Panc1 (cell line): ENCODE measurements around the gene CA10. TPM values are rescaled to one million over a fixed set of nuclear protein-coding genes. Genes with fewer than 3 reads are reported as not detected.

Experiments used
- ATAC-seq: fragments of 200-7000 bp; cut with Tn5 transposase; 2 replicates; pipeline ENCODE4 v1.9.1; 2020; ENCODE audit warnings: mild to moderate bottlenecking, moderate library complexity
- BruUV-seq: library from RNA; stranded (reverse); fragments of 400-500 nt; replicated peaks from 2 replicates; lab custom pipeline; 2021; lab: Mats Ljungman, UMichigan
- CTCF ChIA-PET: fragments of 300-600 bp; sonication (Branson Sonifier 250); formaldehyde crosslinking; loops from one replicate; lab custom pipeline; 2022; ENCODE audit warnings: antibody characterized with exemption; lab: Charles Lee
- POLR2A ChIA-PET: fragments of 300-600 bp; sonication (Branson Sonifier 250); formaldehyde crosslinking; loops from one replicate; lab custom pipeline; 2022; ENCODE audit warnings: antibody characterized with exemption; lab: Charles Lee
- DNase-seq: peaks from one replicate; pipeline ENCODE4 v3.0.0-alpha.2; 2010; ENCODE audit warnings: low read depth, low spot score
- H3K27ac ChIP-seq: 2 replicates; pipeline ENCODE4 v1.5.1; 2011; ENCODE audit warnings: mild to moderate bottlenecking, low read length, inconsistent platforms
- H3K27me3 ChIP-seq: fragments of 200-500 bp; sonication (Bioruptor generic); 2 replicates; pipeline ENCODE4 v1.6.0; 2014; ENCODE audit warnings: low read length, inconsistent platforms; ENCODE audit not compliant: control insufficient read depth, insufficient read depth
- H3K36me3 ChIP-seq: fragments of 200-500 bp; sonication (Bioruptor generic); 2 replicates; pipeline ENCODE4 v1.5.1; 2014; ENCODE audit warnings: inconsistent platforms, mild to moderate bottlenecking, low read length, moderate library complexity; ENCODE audit not compliant: control insufficient read depth, insufficient read depth
- H3K4me1 ChIP-seq: 2 replicates; pipeline ENCODE4 v1.5.1; 2011; ENCODE audit warnings: inconsistent platforms, mild to moderate bottlenecking, low read length, moderate library complexity; ENCODE audit not compliant: control insufficient read depth, insufficient read depth
- H3K4me3 ChIP-seq, 2 experiments: 2 replicates each; pipeline ENCODE4 v1.5.1; 2011 to 2012; ENCODE audit warnings: low read depth in 2 of 2, low read length in 2 of 2, mild to moderate bottlenecking in 2 of 2, inconsistent platforms in 1 of 2, moderate library complexity in 1 of 2
- H3K9me3 ChIP-seq: fragments of 200-500 bp; sonication (Bioruptor generic); 2 replicates; pipeline ENCODE4 v1.5.1; 2014; ENCODE audit warnings: low read depth, mild to moderate bottlenecking, inconsistent platforms, low read length, moderate library complexity; ENCODE audit not compliant: control insufficient read depth, insufficient read depth
- POLR2AphosphoS5 ChIP-seq: IDR thresholded peaks from 2 replicates; pipeline ENCODE4 v1.6.1; 2012; ENCODE audit warnings: mild to moderate bottlenecking, low read depth, low read length, moderate library complexity
- SIN3A ChIP-seq: IDR thresholded peaks from 2 replicates; pipeline ENCODE4 v1.6.1; 2012; ENCODE audit warnings: low read depth, mild to moderate bottlenecking, low read length, moderate library complexity, borderline replicate concordance; ENCODE audit not compliant: insufficient read depth
- TCF7L2 ChIP-seq: IDR thresholded peaks from 2 replicates; pipeline ENCODE4 v1.6.1; 2011; ENCODE audit warnings: mild to moderate bottlenecking, low read depth, low read length, inconsistent platforms
- in situ Hi-C: cut with HindIII; loops from 2 replicates; pipeline ENCODE4 v1.10.0; 2016; ENCODE audit warnings: low sequenced_read_pairs, low pct_unique_long_range_greater_than_20kb
- intact Hi-C: fragments of 100-400 bp; cut with micrococcal nuclease; formaldehyde crosslinking; loops from one replicate; pipeline ENCODE4 v1.10.0; 2022; ENCODE audit not compliant: unreplicated experiment
- total RNA-seq: library from RNA; stranded (reverse); gene quantifications from one replicate; pipeline ENCODE4 v1.2.1, GENCODE V29; 2021; ENCODE audit not compliant: unreplicated experiment
- TF ChIP-seq, protein P1 (sequence below): fragments of 450-650 bp; IDR thresholded peaks from 2 replicates; pipeline ENCODE4 v1.5.1; 2017; ENCODE audit warnings: mild to moderate bottlenecking
- TF ChIP-seq, protein P2 (sequence below), 2 experiments: IDR thresholded peaks; 2 replicates each; pipeline ENCODE4 v1.6.1; 2011 to 2012; ENCODE audit warnings: low read depth in 2 of 2, control low read depth in 1 of 2, low read length in 1 of 2, mild to moderate bottlenecking in 1 of 2, moderate library complexity in 1 of 2; ENCODE audit not compliant: insufficient read depth in 1 of 2

CA10 gene
- total RNA-seq, 1 experiment from 2014 or later = not detected

DNA sequence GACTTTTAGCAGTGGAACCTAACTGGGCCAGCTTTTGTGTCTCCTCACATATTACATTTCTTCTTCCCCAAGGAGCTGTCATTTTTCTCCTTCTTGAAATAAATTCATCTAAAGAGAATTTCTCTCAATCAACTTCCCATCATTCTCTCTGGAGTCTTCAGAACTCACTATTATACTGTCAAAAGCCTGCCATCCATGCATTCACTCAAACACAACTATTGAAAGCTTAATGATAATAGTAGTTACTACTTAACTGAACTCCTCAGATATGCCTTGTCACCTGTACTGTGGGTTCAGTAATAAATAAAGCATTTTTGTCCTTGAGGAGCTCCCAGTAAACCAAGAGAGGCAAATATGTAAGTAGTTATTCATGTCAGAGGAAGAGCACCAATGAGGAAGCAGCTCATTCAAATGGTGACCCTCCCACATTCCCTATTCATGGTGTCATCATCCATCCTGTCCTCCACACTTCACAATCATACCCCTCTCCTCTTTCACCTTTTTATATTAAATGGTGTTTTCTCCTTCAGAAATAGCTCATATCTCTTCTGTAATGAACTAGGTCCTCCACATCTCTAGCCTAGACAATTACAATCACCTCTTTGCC is 162.6 kb downstream of the CA10 start:
- Histone ChIP-seq H3K36me3 (no peaks in the 10 kb centered on the region), H3K4me3 (no peak overlapping the region), H3K27me3 (no peaks in the 10 kb centered on the region), H3K9me3 (no peaks in the 10 kb centered on the region), H3K27ac (no peak overlapping the region), H3K4me1 (no peaks in the 10 kb centered on the region)
- CTCF ChIA-PET = interaction anchor here (0.5 kb wide), 1 partner anchor 21 kb away, joined by 4 read pairs; no protein-coding TSS in a partner anchor
- in situ Hi-C loops (no loop called here), intact Hi-C loops (no loop called here)
- TF ChIP-seq SIN3A (no peak), TCF7L2 (no peak), POLR2AphosphoS5 (no peak)
- TF ChIP-seq, protein P1, sequence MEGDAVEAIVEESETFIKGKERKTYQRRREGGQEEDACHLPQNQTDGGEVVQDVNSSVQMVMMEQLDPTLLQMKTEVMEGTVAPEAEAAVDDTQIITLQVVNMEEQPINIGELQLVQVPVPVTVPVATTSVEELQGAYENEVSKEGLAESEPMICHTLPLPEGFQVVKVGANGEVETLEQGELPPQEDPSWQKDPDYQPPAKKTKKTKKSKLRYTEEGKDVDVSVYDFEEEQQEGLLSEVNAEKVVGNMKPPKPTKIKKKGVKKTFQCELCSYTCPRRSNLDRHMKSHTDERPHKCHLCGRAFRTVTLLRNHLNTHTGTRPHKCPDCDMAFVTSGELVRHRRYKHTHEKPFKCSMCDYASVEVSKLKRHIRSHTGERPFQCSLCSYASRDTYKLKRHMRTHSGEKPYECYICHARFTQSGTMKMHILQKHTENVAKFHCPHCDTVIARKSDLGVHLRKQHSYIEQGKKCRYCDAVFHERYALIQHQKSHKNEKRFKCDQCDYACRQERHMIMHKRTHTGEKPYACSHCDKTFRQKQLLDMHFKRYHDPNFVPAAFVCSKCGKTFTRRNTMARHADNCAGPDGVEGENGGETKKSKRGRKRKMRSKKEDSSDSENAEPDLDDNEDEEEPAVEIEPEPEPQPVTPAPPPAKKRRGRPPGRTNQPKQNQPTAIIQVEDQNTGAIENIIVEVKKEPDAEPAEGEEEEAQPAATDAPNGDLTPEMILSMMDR = no peak
- TF ChIP-seq, protein P2, sequence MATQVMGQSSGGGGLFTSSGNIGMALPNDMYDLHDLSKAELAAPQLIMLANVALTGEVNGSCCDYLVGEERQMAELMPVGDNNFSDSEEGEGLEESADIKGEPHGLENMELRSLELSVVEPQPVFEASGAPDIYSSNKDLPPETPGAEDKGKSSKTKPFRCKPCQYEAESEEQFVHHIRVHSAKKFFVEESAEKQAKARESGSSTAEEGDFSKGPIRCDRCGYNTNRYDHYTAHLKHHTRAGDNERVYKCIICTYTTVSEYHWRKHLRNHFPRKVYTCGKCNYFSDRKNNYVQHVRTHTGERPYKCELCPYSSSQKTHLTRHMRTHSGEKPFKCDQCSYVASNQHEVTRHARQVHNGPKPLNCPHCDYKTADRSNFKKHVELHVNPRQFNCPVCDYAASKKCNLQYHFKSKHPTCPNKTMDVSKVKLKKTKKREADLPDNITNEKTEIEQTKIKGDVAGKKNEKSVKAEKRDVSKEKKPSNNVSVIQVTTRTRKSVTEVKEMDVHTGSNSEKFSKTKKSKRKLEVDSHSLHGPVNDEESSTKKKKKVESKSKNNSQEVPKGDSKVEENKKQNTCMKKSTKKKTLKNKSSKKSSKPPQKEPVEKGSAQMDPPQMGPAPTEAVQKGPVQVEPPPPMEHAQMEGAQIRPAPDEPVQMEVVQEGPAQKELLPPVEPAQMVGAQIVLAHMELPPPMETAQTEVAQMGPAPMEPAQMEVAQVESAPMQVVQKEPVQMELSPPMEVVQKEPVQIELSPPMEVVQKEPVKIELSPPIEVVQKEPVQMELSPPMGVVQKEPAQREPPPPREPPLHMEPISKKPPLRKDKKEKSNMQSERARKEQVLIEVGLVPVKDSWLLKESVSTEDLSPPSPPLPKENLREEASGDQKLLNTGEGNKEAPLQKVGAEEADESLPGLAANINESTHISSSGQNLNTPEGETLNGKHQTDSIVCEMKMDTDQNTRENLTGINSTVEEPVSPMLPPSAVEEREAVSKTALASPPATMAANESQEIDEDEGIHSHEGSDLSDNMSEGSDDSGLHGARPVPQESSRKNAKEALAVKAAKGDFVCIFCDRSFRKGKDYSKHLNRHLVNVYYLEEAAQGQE (IDR thresholded peaks at IDR 0.05; ENCODE audit: insufficient read depth in 1 of 2, low read depth in 2 of 2, low read length in 1 of 2) = no peak
- ATAC-seq (no peak), DNase-seq (no peak)
- no TSS peak for BruUV-seq
- POLR2A ChIA-PET = no interaction called here

DNA sequence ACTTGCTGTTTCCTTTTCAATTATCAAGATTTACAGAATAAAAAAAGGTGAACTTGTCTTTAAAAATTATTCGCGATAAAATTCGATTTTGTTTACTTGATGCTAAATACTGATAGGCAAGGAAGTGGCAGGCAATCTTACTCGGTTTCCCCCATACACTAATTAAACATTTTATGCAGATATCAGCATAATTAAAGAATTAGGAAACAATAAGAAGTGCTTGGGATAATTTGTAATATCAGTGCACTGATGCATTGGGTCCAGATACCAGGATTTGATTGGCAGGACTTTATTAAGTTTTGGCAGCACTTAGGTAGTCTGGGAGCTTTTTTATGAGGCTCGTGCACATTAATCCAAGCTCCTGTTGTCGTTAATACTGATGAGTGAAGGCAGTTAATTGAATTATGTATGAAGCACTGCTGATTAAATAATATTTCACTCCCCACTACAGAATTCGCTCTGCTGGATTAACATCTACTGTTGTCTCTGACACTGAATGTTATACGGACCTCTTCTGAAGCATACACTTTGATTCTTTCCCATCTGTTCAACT is 165.6 kb downstream of the CA10 start:
- H3K4me1 ChIP-seq = no peaks in the 10 kb centered on the region
- H3K9me3 ChIP-seq = no peaks in the 10 kb centered on the region
- TF ChIP-seq TCF7L2 (no peak), SIN3A (no peak), POLR2AphosphoS5 (no peak)
- TF ChIP-seq, protein P1 = no peak
- TF ChIP-seq, protein P2 (IDR thresholded peaks at IDR 0.05; ENCODE audit: insufficient read depth in 1 of 2, low read depth in 2 of 2, low read length in 1 of 2) = no peak
- no peaks in the 10 kb centered on the region for H3K36me3 ChIP-seq
- H3K27ac ChIP-seq = no peak overlapping the region
- H3K27me3 ChIP-seq = no peaks in the 10 kb centered on the region
- ATAC-seq (no peak), DNase-seq (no peak)
- no peak overlapping the region for H3K4me3 ChIP-seq
- intact Hi-C loops = no loop called here
- ChIA-PET POLR2A (no interaction called here), CTCF (no interaction called here)
- in situ Hi-C loops = no loop called here
- BruUV-seq = no TSS peak
